Endothelial cell of umbilical vein (primary cell): ENCODE measurements around the gene UTF1. TPM values are rescaled to one million over a fixed set of nuclear protein-coding genes. Genes with fewer than 3 reads are reported as not detected.

Experiments
- BruUV-seq: library from RNA; stranded (reverse); fragments of 400-500 nt; replicated peaks from 2 replicates; lab custom pipeline; 2021; lab: Mats Ljungman, UMichigan
- CTCF ChIA-PET: fragments of 300-600, 350-600 bp; sonication (Branson Sonifier 250); formaldehyde crosslinking; loops from one replicate; lab custom pipeline; 2021; ENCODE audit warnings: antibody characterized with exemption, inconsistent platforms; lab: Charles Lee
- POLR2A ChIA-PET: fragments of 300-600, 350-600 bp; sonication (Branson Sonifier 250); formaldehyde crosslinking; loops from one replicate; lab custom pipeline; 2021; ENCODE audit warnings: antibody characterized with exemption, inconsistent platforms; lab: Charles Lee
- DNase-seq: peaks from one replicate; pipeline ENCODE4 v3.0.0-alpha.2; 2011; ENCODE audit warnings: low read depth, low spot score
- FAIRE-seq: peaks from 2 replicates; lab custom pipeline; 2011; peaks lifted over from hg19 to GRCh38; lab: Jason Lieb, UNC
- H2AFZ ChIP-seq: 2 replicates; pipeline ENCODE4 v1.6.0; 2012; ENCODE audit warnings: low read depth, low read length, control low read depth, inconsistent platforms
- H3K27ac ChIP-seq: 2 replicates; pipeline ENCODE4 v1.5.1; 2011; ENCODE audit warnings: low read depth, mild to moderate bottlenecking, control low read depth, low read length, moderate library complexity; ENCODE audit not compliant: insufficient read depth
- H3K27me3 ChIP-seq, 2 experiments: 2 replicates each; pipeline versions ENCODE4 v1.6.0 to v1.6.1; 2011; ENCODE audit warnings: low read length in 2 of 2, mixed read lengths in 1 of 2; ENCODE audit not compliant: control insufficient read depth in 2 of 2, insufficient read depth in 2 of 2
- H3K36me3 ChIP-seq, 2 experiments: 2 replicates in 1 of 2; 3 replicates in 1 of 2; pipeline ENCODE4 v1.5.1; 2011; ENCODE audit warnings: low read length in 2 of 2, mild to moderate bottlenecking in 1 of 2, moderate library complexity in 1 of 2; ENCODE audit not compliant: control insufficient read depth in 2 of 2, insufficient read depth in 2 of 2; ENCODE audit errors: extremely low read depth in 1 of 2
- H3K4me1 ChIP-seq: 3 replicates; pipeline ENCODE4 v1.5.1; 2011; ENCODE audit warnings: mild to moderate bottlenecking, low read length; ENCODE audit not compliant: control insufficient read depth, insufficient read depth; ENCODE audit errors: extremely low read depth
- H3K4me2 ChIP-seq: 2 replicates; pipeline ENCODE4 v1.6.1; 2011; ENCODE audit warnings: low read length, control low read depth, mixed read lengths; ENCODE audit not compliant: insufficient read depth
- H3K4me3 ChIP-seq, 3 experiments: fragments of 200-600 bp in 1 of 3; sonication (generic), shearing (Covaris generic) in 1 of 3; replicated peaks in 1 of 3; 2 replicates each; pipeline ENCODE4 v1.5.1; 2011 to 2016; ENCODE audit warnings: control low read depth in 3 of 3, low read length in 3 of 3, mild to moderate bottlenecking in 2 of 3, inconsistent platforms in 1 of 3, low read depth in 1 of 3, moderate library complexity in 1 of 3; ENCODE audit not compliant: insufficient read depth in 1 of 3
- H3K79me2 ChIP-seq: 2 replicates; pipeline ENCODE4 v1.6.0; 2012; ENCODE audit warnings: low read length, inconsistent platforms; ENCODE audit not compliant: control insufficient read depth, insufficient read depth
- H3K9ac ChIP-seq: replicated peaks from 2 replicates; pipeline ENCODE3; 2011; ENCODE audit warnings: low read length, control low read depth; ENCODE audit not compliant: insufficient read depth; ENCODE audit errors: extremely low read depth
- H3K9me1 ChIP-seq: replicated peaks from 3 replicates; pipeline ENCODE4 v1.6.0; 2011; ENCODE audit warnings: mild to moderate bottlenecking, low read length; ENCODE audit not compliant: control insufficient read depth, insufficient read depth; ENCODE audit errors: extremely low read depth
- H3K9me3 ChIP-seq: replicated peaks from 2 replicates; pipeline ENCODE4 v1.5.1; 2012; ENCODE audit warnings: low read length, inconsistent platforms; ENCODE audit not compliant: control insufficient read depth, insufficient read depth
- H4K20me1 ChIP-seq: replicated peaks from 2 replicates; pipeline ENCODE3; 2011; ENCODE audit warnings: mild to moderate bottlenecking, low read length; ENCODE audit not compliant: control insufficient read depth, insufficient read depth; ENCODE audit errors: extremely low read depth
- EZH2 ChIP-seq: IDR thresholded peaks from 2 replicates; pipeline ENCODE4 v1.6.1; 2012; ENCODE audit warnings: borderline replicate concordance, low read depth, mild to moderate bottlenecking, moderate library complexity, low read length, inconsistent platforms; ENCODE audit not compliant: severe bottlenecking
- FOS ChIP-seq: IDR thresholded peaks from 2 replicates; pipeline ENCODE4 v1.6.1; 2011; ENCODE audit warnings: mild to moderate bottlenecking, low read length, moderate library complexity, borderline replicate concordance; ENCODE audit not compliant: insufficient read depth
- JUN ChIP-seq: IDR thresholded peaks from 2 replicates; pipeline ENCODE4 v1.6.1; 2011; ENCODE audit warnings: borderline replicate concordance, low read depth; ENCODE audit not compliant: insufficient read length, insufficient read depth
- MYC ChIP-seq: IDR thresholded peaks from one replicate; pipeline ENCODE4 v1.6.1; 2011; ENCODE audit warnings: mild to moderate bottlenecking, low read depth, low read length
- POLR2A ChIP-seq: IDR thresholded peaks from 2 replicates; pipeline ENCODE4 v1.6.1; 2012; ENCODE audit warnings: low read depth, mild to moderate bottlenecking, control low read depth, low read length
- dilution Hi-C: fragments of 300-500 bp; cut with MboI; formaldehyde crosslinking; loops from one replicate; pipeline ENCODE4 v1.15.0; 2019; ENCODE audit warnings: low sequenced_read_pairs; ENCODE audit not compliant: extremely low pct_ligation_motif_present
- intact Hi-C: fragments of 100-400 bp; cut with micrococcal nuclease; formaldehyde crosslinking; loops from one replicate; pipeline ENCODE4 v1.10.0; 2022
- polyA plus RNA-seq, 4 experiments: library from polyadenylated mRNA; depleted of rRNA in 3 of 4; stranded (reverse) in 3 of 4; unstranded in 1 of 4; fragments of >200 nt; gene quantifications; 2 replicates each; pipeline versions ENCODE4 v1.2.1 to v1.2.3, GENCODE V29; 2011 to 2012; ENCODE audit warnings: missing spikeins in 1 of 4
- total RNA-seq: library from RNA; stranded (reverse); gene quantifications from 2 replicates; pipeline ENCODE4 v1.2.3, GENCODE V29; 2021
- TF ChIP-seq, protein P1 (sequence below): IDR thresholded peaks from 2 replicates; pipeline ENCODE4 v1.6.1; 2011; ENCODE audit not compliant: insufficient read depth, insufficient read length
- TF ChIP-seq, protein P2 (sequence below), 2 donors: IDR thresholded peaks; 1 replicate in 1 of 2; 2 replicates in 1 of 2; pipeline ENCODE4 v1.5.1; 2011; ENCODE audit warnings: low read length in 2 of 2, mild to moderate bottlenecking in 2 of 2, moderate library complexity in 2 of 2, control low read depth in 1 of 2, inconsistent platforms in 1 of 2, low read depth in 1 of 2; ENCODE audit not compliant: insufficient read depth in 1 of 2; ENCODE audit errors: extremely low read depth in 1 of 2

The UTF1 gene
- total and polyA plus RNA-seq, 2 donors (not counting 3 experiments of a cell fraction or from before 2014, with no cell fraction given), result not detected

- Histone ChIP-seq H3K4me1 (no peaks in the 10 kb centered on the region), H3K4me3 (no peak overlapping the region), H3K9ac (no peak overlapping the region), H2AFZ (no peak overlapping the region), H3K9me3 (no peaks in the 10 kb centered on the region), H3K4me2 (no peak overlapping the region), H3K9me1 (no peaks in the 10 kb centered on the region), H3K79me2 (no peaks in the 10 kb centered on the region), H3K27me3 (peaks cover 40 to 59% of the 10 kb centered on the region in 2 experiments), H3K36me3 (no peaks in the 10 kb centered on the region), H3K27ac (no peak overlapping the region), H4K20me1 (no peaks in the 10 kb centered on the region)
- no TSS peak for BruUV-seq
- CTCF ChIA-PET, result no interaction called here
- TF ChIP-seq FOS (no peak), POLR2A (no peak), EZH2 (no peak), MYC (no peak), JUN (no peak)
- TF ChIP-seq, protein P1, sequence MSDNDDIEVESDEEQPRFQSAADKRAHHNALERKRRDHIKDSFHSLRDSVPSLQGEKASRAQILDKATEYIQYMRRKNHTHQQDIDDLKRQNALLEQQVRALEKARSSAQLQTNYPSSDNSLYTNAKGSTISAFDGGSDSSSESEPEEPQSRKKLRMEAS, result no peak
- TF ChIP-seq, protein P2, sequence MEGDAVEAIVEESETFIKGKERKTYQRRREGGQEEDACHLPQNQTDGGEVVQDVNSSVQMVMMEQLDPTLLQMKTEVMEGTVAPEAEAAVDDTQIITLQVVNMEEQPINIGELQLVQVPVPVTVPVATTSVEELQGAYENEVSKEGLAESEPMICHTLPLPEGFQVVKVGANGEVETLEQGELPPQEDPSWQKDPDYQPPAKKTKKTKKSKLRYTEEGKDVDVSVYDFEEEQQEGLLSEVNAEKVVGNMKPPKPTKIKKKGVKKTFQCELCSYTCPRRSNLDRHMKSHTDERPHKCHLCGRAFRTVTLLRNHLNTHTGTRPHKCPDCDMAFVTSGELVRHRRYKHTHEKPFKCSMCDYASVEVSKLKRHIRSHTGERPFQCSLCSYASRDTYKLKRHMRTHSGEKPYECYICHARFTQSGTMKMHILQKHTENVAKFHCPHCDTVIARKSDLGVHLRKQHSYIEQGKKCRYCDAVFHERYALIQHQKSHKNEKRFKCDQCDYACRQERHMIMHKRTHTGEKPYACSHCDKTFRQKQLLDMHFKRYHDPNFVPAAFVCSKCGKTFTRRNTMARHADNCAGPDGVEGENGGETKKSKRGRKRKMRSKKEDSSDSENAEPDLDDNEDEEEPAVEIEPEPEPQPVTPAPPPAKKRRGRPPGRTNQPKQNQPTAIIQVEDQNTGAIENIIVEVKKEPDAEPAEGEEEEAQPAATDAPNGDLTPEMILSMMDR (IDR thresholded peaks at IDR 0.05; ENCODE audit: extremely low read depth in 1 of 2, insufficient read depth in 1 of 2, low read depth in 1 of 2, low read length in 2 of 2), result no peak
- no peak for DNase-seq
- dilution Hi-C loops (no loop called here), intact Hi-C loops (no loop called here)
- POLR2A ChIA-PET, result no interaction called here
- FAIRE-seq, result no peak
Observed at GRCh38 chr10:133235265-133235855, 5.3 kb downstream of the UTF1 start.
